ENCODE measurements around the gene UBR4. TPM values are rescaled to one million over a fixed set of nuclear protein-coding genes. Genes with fewer than 3 reads are reported as not detected.
A peak's percentile ranks its signal among the peaks of the same experiment; 100 is the strongest.

Gene UBR4
- total RNA-seq, 1 donor: 149 TPM

GRCh38 chr1:19210772-19211549 is 895 bp upstream of the UBR4 start:
- Histone ChIP-seq H2AFZ (ENCODE audit: low read length) (peak overlapping the region; percentile 78), H3K27ac (ENCODE audit: low read depth, low read length) (peak overlapping the region; percentile 99), H3K27me3 (ENCODE audit: insufficient read depth, low read length) (no peaks in the 10 kb centered on the region), H3K79me2 (ENCODE audit: insufficient read depth, low read length) (peaks cover 92% of the 10 kb centered on the region), H3K4me2 (ENCODE audit: insufficient read depth, low read length) (peak overlapping the region; percentile 99), H3K4me1 (ENCODE audit: insufficient read depth, low read length) (peaks cover 26% of the 10 kb centered on the region), H3K9me3 (ENCODE audit: low read depth, low read length) (no peaks in the 10 kb centered on the region), H3K36me3 (ENCODE audit: insufficient read depth, low read length) (peaks cover 12% of the 10 kb centered on the region), H3K4me3 (ENCODE audit: insufficient read depth, low read length) (peak overlapping the region; percentile 89), H4K20me1 (ENCODE audit: insufficient read depth, low read length) (peaks cover 33% of the 10 kb centered on the region)
- DNase-seq (ENCODE audit: insufficient read length, low spot score, missing footprints): peak; percentile 52
- no peak for TF ChIP-seq CTCF (IDR thresholded peaks at IDR 0.05; ENCODE audit: extremely low read depth, low read depth, low read length)

GRCh38 chr1:19209439-19209989 is 552 bp downstream of the UBR4 start:
- no peak for TF ChIP-seq CTCF (IDR thresholded peaks at IDR 0.05; ENCODE audit: extremely low read depth, low read depth, low read length)
- no peaks in the 10 kb centered on the region for H3K9me3 ChIP-seq (ENCODE audit: low read depth, low read length)
- peaks cover 98% of the 10 kb centered on the region for H3K79me2 ChIP-seq (ENCODE audit: insufficient read depth, low read length)
- peak overlapping the region; percentile 99 for H3K27ac ChIP-seq (ENCODE audit: low read depth, low read length)
- H3K4me3 ChIP-seq (ENCODE audit: insufficient read depth, low read length): peak overlapping the region; percentile 89
- peak; percentile 71 for DNase-seq (ENCODE audit: insufficient read length, low spot score, missing footprints)
- peaks cover 39% of the 10 kb centered on the region for H4K20me1 ChIP-seq (ENCODE audit: insufficient read depth, low read length)
- H3K4me2 ChIP-seq (ENCODE audit: insufficient read depth, low read length): peak overlapping the region; percentile 88
- H2AFZ ChIP-seq (ENCODE audit: low read length): peak overlapping the region; percentile 20
- H3K36me3 ChIP-seq (ENCODE audit: insufficient read depth, low read length): peaks cover 4% of the 10 kb centered on the region
- no peaks in the 10 kb centered on the region for H3K27me3 ChIP-seq (ENCODE audit: insufficient read depth, low read length)
- peaks cover 31% of the 10 kb centered on the region for H3K4me1 ChIP-seq (ENCODE audit: insufficient read depth, low read length)

GRCh38 chr1:19208710-19209438 is 1.2 kb downstream of the UBR4 start:
- Histone ChIP-seq H3K36me3 (ENCODE audit: insufficient read depth, low read length) (peaks cover 3% of the 10 kb centered on the region), H3K4me3 (ENCODE audit: insufficient read depth, low read length) (peak overlapping the region; percentile 89), H2AFZ (ENCODE audit: low read length) (no peak overlapping the region), H4K20me1 (ENCODE audit: insufficient read depth, low read length) (peaks cover 43% of the 10 kb centered on the region), H3K9me3 (ENCODE audit: low read depth, low read length) (no peaks in the 10 kb centered on the region), H3K27me3 (ENCODE audit: insufficient read depth, low read length) (no peaks in the 10 kb centered on the region), H3K79me2 (ENCODE audit: insufficient read depth, low read length) (peaks cover 98% of the 10 kb centered on the region), H3K27ac (ENCODE audit: low read depth, low read length) (peak overlapping the region; percentile 99), H3K4me2 (ENCODE audit: insufficient read depth, low read length) (peak overlapping the region; percentile 88), H3K4me1 (ENCODE audit: insufficient read depth, low read length) (peaks cover 33% of the 10 kb centered on the region)
- peak; percentile 63 for DNase-seq (ENCODE audit: insufficient read length, low spot score, missing footprints)
- no peak for TF ChIP-seq CTCF (IDR thresholded peaks at IDR 0.05; ENCODE audit: extremely low read depth, low read depth, low read length)

- Histone ChIP-seq H4K20me1 (ENCODE audit: insufficient read depth, low read length) (peaks cover 62% of the 10 kb centered on the region), H3K27me3 (ENCODE audit: insufficient read depth, low read length) (no peaks in the 10 kb centered on the region), H2AFZ (ENCODE audit: low read length) (no peak overlapping the region), H3K9me3 (ENCODE audit: low read depth, low read length) (no peaks in the 10 kb centered on the region), H3K4me2 (ENCODE audit: insufficient read depth, low read length) (no peak overlapping the region), H3K4me1 (ENCODE audit: insufficient read depth, low read length) (peaks cover 46% of the 10 kb centered on the region), H3K4me3 (ENCODE audit: insufficient read depth, low read length) (no peak overlapping the region), H3K36me3 (ENCODE audit: insufficient read depth, low read length) (no peaks in the 10 kb centered on the region), H3K79me2 (ENCODE audit: insufficient read depth, low read length) (peaks cover 98% of the 10 kb centered on the region), H3K27ac (ENCODE audit: low read depth, low read length) (no peak overlapping the region)
- TF ChIP-seq CTCF (IDR thresholded peaks at IDR 0.05; ENCODE audit: extremely low read depth, low read depth, low read length): no peak
- no peak for DNase-seq (ENCODE audit: insufficient read length, low spot score, missing footprints)
Observed at GRCh38 chr1:19206947-19207346, 3.1 kb downstream of the UBR4 start.

Measured in osteoblast (primary cell).